Left renal pelvis (tissue), 4 donors: ENCODE data around the gene ARMC10. TPM values are rescaled to one million over a fixed set of nuclear protein-coding genes. Genes with fewer than 3 reads are reported as not detected.
"Not testable (repeated sequence)": the region's sequence is repeated elsewhere in the genome, so short reads cannot be mapped to it uniquely, and the experiment has no call there.

Experiments used
- DNase-seq, 4 donors: peaks; one replicate each; pipeline ENCODE4 v3.0.0-alpha.2; 2013; ENCODE audit warnings: low read depth in 4 of 4, low spot score in 3 of 4
- polyA plus RNA-seq, 4 donors: library from polyadenylated mRNA; unstranded; fragments of 120-200 nt; gene quantifications; one replicate each; pipeline ENCODE4 v1.2.1, GENCODE V29; 2013; ENCODE audit not compliant: insufficient read length in 4 of 4

ARMC10 gene
- polyA plus RNA-seq, result 10 to 100 TPM; 59.1 to 69.3 (median 62.5) TPM

GRCh38 chr7:103074519-103075336 lies at the start of gene ARMC10, which contains the start of gene FBXL13:
TSS of gene ARMC10 (plus strand) at chr7:103075140. CDS start at chr7:103075273, 133 bp downstream.
TSS of gene FBXL13 (minus strand) at chr7:103074796.
- DNase-seq, result peak; percentile 81 to 87 (median 86)

- no peak for DNase-seq
These were observed 49.6 kb upstream of the ARMC10 start for GRCh38 chr7:103025341-103025740.

DNA sequence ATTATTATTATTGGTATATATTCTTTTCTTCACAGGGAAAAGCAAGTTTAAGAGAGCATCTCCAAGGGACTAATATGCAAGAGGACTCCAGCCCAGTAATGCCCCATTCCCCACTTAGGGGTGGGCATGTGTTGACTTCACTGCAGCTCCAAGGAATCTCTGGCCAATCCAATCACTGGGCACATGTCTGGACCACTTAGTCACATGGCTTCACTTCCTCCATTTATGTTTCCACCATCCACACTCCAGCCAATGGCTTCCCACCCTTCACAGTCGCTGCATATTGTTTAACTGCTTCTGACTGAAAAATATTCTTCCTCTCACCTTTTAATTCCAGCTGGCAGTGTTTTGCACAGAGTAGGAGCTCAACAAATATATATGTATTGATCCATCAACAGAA lies 43.9 kb upstream of the ARMC10 start:
- no peak for DNase-seq

- no peak for DNase-seq
These were observed 43.2 kb upstream of the ARMC10 start for GRCh38 chr7:103031781-103032180.

GRCh38 chr7:103034318-103034717 lies 40.6 kb upstream of the ARMC10 start:
- not testable (repeated sequence) for DNase-seq

GRCh38 chr7:103037476-103037822 lies 37.5 kb upstream of the ARMC10 start:
- no peak for DNase-seq

DNA sequence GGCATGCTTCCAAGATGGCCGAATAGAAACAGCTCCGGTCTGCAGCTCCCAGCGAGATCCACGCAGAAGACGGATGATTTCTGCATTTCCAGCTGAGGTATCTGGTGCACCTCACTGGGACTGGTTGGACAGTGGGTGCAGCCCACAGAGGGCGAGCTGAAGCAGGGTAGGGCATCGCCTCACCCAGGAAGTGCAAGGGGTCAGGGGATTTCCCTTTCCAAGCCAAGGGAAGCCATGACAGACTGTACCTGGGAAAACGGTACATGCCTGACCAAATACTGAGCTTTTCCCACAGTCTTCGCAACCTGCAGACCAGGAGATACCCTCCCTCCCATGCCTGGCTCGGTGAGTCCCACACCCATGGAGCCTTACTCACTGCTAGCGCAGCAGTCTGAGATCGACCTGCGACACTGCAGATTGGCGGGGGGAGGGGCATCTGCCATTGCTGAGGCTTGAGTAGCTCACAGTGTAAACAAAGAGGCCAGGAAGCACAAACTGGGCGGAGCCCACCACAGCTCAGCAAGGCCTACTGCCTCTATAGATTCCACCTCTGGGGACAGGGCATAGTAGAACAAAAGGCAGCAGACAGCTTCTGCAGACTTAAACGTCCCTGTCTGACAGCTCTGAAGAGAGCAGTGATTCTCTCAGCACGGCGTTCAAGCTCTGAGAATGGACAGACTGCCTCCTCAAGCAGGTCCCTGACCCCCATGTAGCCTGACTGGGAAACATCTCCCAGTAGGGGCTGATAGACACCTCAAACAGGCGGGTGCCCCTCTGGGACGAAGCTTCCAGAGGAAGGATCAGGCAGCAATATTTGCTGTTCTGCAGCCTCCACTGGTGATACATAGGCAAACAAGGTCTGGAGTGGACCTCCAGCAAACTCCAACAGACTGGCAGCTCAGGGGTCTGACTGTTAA lies 36.9 kb upstream of the ARMC10 start:
- DNase-seq, result not testable (repeated sequence)

DNA sequence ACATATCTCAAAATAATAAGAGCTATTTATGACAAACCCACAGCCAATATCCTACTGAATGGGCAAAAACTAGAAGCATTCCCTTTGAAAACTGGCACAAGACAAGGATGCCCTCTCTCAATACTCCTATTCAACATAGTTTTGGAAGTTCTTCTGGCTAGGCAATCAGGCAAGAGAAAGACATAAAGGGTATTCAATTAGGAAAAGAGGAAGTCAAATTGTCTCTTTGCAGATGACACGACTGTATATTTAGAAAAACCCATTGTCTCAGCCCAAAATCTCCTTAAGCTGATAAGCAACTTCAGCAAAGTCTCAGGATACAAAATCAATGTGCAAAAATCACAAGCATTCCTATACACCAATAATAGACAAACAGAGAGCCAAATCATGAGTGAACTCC lies 33.1 kb upstream of the ARMC10 start:
- DNase-seq, result not testable (repeated sequence)

- no peak for DNase-seq
These were observed 26.1 kb upstream of the ARMC10 start for GRCh38 chr7:103048833-103049232.

DNA sequence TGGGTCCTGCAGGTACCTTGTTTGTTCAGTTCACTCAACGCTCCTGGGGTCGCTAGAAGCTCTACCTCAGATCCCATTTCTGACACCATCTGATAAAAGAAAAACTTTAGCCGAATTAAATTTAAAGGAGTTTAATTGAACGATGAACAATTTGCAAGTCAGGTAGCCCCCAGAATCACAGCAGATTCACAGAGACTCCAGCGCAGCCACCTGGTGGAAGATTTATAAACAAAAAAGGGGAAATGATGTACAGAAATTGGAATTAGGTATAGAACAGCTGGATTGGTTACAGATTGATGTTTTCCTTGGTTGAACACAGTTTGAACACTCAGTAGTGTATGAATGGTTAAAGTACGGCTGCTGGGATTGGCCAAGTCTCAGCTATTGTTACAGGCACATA lies 23.4 kb upstream of the ARMC10 start:
- no peak for DNase-seq

DNA sequence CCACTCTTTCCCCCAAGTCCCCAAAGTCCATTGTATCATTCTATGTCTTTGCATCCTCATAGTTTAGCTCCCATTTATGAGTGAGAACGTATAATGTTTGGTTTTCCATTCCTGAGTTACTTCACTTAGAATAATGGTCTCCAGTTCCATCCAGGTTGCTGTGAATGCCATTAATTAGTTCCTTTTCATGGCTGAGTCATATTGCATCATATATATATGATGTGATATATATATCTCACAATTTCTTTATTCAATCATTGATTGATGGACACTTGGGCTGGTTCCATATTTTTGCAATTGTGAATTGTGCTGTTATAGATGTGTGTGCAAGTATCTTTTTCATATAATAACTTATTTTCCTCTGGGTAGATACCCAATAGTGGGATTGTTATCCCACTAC lies 18.9 kb upstream of the ARMC10 start:
- DNase-seq, result not testable (repeated sequence)

DNA sequence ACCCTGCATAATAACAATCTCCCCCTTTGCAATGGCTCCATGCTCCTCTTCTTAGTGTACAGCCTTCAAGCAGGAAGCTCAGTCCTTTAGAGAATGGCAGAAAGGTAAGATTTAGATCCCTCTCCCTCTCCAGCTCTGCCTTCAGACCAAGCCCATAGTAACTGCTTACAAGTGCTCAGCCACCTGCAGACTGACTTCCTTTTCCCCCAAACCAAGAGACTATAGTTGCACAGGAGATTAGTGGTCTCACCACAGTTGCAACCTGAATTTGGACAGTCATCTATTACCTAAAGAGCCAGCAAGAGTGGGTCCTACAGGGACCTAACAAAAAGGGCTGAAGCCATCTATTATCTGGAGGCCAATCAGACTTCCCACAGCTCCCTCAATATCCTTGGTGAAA lies 16.8 kb upstream of the ARMC10 start:
- DNase-seq, result no peak

DNA sequence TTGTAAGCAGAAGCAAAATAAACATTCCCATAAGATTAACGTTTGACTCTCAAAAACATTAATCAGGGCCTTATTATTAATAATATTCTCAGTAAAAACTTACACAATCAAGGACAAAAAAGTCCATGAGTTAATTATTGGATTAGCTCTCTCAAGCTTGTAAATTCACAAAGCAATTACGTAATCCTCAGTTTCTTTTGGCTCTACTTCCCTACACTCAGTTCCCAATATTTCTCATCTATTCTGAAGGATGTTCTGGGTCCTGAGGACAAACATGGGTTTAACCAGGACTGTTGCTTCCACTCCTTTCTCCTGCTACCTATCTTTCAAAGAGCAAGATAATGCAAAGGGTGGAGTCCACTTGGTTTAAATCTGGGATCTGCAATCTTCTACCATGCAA lies 15.5 kb upstream of the ARMC10 start:
- DNase-seq, result no peak

- no peak for DNase-seq
These were observed 11.0 kb upstream of the ARMC10 start for GRCh38 chr7:103063895-103064294.

- DNase-seq, result no peak
These were observed 9.3 kb upstream of the ARMC10 start for GRCh38 chr7:103065667-103066066.

GRCh38 chr7:103068414-103069403 lies 6.2 kb upstream of the ARMC10 start:
- DNase-seq, result no peak

DNA sequence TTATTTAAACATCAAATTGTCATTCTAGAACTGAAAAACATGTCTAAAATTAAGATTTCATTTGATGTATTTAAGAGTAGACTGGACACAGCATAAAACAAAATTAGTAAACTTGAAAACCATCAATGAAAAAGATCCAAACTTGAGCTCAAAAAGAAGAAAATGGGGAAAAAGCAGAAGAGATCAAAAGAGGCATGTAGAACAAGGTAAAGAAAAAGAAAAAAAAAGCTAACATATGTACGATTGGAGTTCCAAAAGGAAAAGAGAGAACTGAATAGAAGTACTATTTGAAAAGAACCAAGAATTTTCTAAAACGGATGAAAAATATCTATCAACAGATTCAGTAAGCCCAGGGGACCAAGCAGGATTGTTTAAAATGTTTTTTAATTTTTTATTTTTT lies 3.9 kb upstream of the ARMC10 start:
- DNase-seq, result no peak

DNA sequence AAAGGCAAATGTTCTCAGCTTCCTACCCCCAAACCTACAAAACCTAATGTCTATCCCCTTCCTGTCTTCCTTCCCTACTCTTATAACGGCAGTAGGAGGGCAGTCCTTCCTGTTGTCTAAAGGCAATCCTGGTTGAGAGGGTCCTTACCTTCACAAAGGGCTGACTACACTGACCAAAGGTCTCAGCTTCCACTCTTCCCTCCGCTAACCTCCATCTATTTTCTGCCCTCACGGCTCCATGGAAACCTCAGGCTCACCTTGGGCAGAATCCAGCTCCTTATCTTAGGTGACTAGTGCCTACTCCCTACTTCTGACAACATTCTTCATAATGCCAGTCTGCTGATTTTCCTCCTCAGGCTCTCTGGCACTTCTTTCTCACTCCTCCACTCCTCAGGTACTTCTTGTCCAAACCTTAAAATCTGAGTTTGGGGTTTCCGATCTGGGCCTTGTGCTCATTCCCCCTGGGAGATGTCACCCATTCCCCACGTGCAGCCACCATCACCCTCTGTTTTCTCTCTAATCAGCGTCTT lies 886 bp upstream of the ARMC10 start:
- no peak for DNase-seq

GRCh38 chr7:103075337-103075918 lies 488 bp downstream of the ARMC10 start:
- peak in 2 of 4 donors; percentile 19 to 22 for DNase-seq

GRCh38 chr7:103076764-103077163 lies 1.8 kb downstream of the ARMC10 start:
- DNase-seq, result no peak
